K562 (cell line): ENCODE results near the gene CCSER1.

Experiments used
- CREB1 ChIP-seq, 2 experiments: sonication (generic) in 1 of 2; formaldehyde crosslinking in 1 of 2; IDR thresholded peaks; 2 replicates each; pipeline versions ENCODE4 v1.6.1 to v1.8.0; 2012 to 2022; ENCODE audit warnings: inconsistent platforms in 1 of 2, mild to moderate bottlenecking in 1 of 2, missing genetic modification reagents in 1 of 2, moderate library complexity in 1 of 2
- ELK1 ChIP-seq: sonication (generic); formaldehyde crosslinking; IDR thresholded peaks from 2 replicates; pipeline ENCODE4 v1.8.1; 2022; ENCODE audit warnings: missing genetic modification reagents
- HDAC6 ChIP-seq: IDR thresholded peaks from 2 replicates; pipeline ENCODE4 v1.6.1; 2012; ENCODE audit warnings: low read depth, mild to moderate bottlenecking, control low read depth, inconsistent platforms, low read length, moderate library complexity
- ILK ChIP-seq: fragments of 450-650 bp; IDR thresholded peaks from 2 replicates; pipeline ENCODE4 v1.6.1; 2016; ENCODE audit warnings: missing genetic modification characterization, low read depth, mild to moderate bottlenecking, missing compliant biosample characterization, moderate library complexity, borderline replicate concordance
- KLF6 ChIP-seq: fragments of 250-450 bp; sonication (Bioruptor Pico); IDR thresholded peaks from 2 replicates; pipeline ENCODE4 v1.4.0; 2020; ENCODE audit warnings: mild to moderate bottlenecking, moderate library complexity, borderline replicate concordance
- NEUROD1 ChIP-seq: fragments of 150-350 bp; IDR thresholded peaks from 2 replicates; pipeline ENCODE4 v1.6.1; 2014; ENCODE audit warnings: borderline replicate concordance, low read length, low read depth; ENCODE audit not compliant: partially characterized antibody
- SMARCB1 ChIP-seq: IDR thresholded peaks from 2 replicates; pipeline ENCODE4 v1.6.1; 2011; ENCODE audit warnings: improper control_type of control experiment, low read depth; ENCODE audit not compliant: insufficient read length
- TSC22D4 ChIP-seq: fragments of 450-650 bp; IDR thresholded peaks from 2 replicates; pipeline ENCODE4 v1.6.1; 2016; ENCODE audit warnings: missing genetic modification characterization, missing biosample characterization, control low read depth
- TF ChIP-seq, protein P1 (sequence below): fragments of 250-450 bp; sonication (Bioruptor Pico); IDR thresholded peaks from 2 replicates; pipeline ENCODE4 v1.4.0; 2020; ENCODE audit warnings: mild to moderate bottlenecking
- TF ChIP-seq, protein P2 (sequence below): sonication (generic); formaldehyde crosslinking; IDR thresholded peaks from 2 replicates; pipeline ENCODE4 v1.8.0; 2022; ENCODE audit warnings: missing genetic modification reagents, mild to moderate bottlenecking, borderline replicate concordance

DNA sequence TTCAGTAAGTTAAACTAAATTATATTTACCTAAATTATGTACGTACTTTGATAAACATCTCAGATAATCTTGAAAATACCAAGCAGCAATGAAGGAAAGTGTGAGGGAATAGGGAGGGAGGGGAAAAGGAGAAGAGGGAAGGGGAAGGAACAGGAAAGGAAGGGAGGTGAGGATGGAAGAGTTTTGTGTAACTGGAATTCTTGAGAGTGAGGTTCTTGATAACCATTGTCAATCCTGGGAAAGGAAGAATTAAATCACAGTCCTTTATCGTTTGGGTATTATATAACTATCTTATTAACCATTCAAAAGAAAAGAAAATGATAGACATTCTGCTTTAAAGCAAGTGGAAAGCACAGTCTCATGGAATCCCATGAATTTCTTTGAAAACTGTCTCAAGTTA, 795.0 kb downstream of the CCSER1 start:
- TF ChIP-seq HDAC6 (no peak), TSC22D4 (no peak), NEUROD1 (no peak), CREB1 (IDR thresholded peaks at IDR 0.05) (no peak), CREB1 (CRISPR knock-in tag; IDR thresholded peaks at IDR 0.05) (no peak), ILK (tag) (no peak), SMARCB1 (no peak), KLF6 (CRISPR knock-in tag) (no peak), ELK1 (CRISPR knock-in tag) (no peak)
- TF ChIP-seq, protein P1, sequence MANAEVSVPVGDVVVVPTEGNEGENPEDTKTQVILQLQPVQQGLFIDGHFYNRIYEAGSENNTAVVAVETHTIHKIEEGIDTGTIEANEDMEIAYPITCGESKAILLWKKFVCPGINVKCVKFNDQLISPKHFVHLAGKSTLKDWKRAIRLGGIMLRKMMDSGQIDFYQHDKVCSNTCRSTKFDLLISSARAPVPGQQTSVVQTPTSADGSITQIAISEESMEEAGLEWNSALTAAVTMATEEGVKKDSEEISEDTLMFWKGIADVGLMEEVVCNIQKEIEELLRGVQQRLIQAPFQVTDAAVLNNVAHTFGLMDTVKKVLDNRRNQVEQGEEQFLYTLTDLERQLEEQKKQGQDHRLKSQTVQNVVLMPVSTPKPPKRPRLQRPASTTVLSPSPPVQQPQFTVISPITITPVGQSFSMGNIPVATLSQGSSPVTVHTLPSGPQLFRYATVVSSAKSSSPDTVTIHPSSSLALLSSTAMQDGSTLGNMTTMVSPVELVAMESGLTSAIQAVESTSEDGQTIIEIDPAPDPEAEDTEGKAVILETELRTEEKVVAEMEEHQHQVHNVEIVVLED = no peak
- TF ChIP-seq, protein P2, sequence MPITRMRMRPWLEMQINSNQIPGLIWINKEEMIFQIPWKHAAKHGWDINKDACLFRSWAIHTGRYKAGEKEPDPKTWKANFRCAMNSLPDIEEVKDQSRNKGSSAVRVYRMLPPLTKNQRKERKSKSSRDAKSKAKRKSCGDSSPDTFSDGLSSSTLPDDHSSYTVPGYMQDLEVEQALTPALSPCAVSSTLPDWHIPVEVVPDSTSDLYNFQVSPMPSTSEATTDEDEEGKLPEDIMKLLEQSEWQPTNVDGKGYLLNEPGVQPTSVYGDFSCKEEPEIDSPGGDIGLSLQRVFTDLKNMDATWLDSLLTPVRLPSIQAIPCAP (CRISPR knock-in tag) = no peak
